ENCODE results near the gene TAF1A.

TAF1A gene

DNA sequence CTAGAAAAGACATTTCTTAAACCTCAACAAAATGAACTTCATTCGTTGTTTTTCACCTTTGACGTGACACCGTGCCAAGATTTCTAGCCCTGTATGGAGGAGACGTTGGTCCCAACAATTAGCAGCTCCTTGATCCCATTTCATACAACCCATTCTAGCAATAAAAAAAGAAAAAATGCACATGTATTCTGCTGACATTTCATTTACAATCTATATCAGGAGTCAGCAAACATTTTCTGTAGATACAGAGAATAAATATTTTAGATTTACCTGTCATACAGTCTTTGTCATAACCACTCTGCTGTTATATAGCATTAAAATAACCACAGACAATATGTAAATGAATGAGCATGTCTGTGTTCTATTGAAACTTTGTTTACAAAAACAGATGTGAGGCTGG is 7.0 kb upstream of the TAF1A start:
- DNase-seq (ENCODE audit: low read depth), result no peak

DNA sequence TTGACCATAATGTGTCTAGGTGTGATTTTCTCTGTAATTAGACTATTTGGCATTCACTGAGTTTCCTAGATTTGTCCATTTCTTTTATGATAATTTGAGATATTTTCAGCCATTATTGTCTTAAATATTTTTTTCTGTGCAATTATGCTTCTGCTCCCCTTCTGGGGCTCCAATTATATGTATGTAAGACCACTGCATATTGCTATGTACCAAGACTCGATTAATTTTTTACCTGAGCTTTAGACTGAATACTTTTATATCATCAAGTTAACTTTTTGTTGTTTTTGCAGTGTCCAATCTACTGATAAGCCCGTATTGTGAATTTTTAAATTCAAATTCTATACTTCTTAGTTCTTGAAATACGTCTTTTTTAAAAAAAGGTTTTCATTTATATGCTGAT is 5.1 kb upstream of the TAF1A start:
- no peak for DNase-seq (ENCODE audit: low read depth)

DNA sequence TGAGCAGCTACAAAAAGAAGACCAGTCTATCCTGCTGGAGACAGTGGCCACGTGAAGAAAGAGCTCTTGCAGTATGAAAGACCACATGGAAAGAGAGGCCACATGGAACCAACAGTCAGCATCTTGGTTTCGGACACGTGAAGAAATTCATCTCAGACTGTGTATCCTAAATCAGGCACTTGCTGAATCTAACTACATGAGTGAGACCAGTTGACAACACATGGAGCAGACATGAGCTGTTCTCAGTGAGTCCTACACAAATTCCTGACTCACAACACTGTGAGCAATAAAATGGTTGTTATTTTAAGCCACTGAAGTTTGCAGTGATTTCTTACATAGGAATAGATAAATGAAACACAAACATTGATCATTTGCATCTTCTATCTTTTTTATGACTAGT is 2.4 kb upstream of the TAF1A start:
- DNase-seq (ENCODE audit: low read depth), result no peak

DNA sequence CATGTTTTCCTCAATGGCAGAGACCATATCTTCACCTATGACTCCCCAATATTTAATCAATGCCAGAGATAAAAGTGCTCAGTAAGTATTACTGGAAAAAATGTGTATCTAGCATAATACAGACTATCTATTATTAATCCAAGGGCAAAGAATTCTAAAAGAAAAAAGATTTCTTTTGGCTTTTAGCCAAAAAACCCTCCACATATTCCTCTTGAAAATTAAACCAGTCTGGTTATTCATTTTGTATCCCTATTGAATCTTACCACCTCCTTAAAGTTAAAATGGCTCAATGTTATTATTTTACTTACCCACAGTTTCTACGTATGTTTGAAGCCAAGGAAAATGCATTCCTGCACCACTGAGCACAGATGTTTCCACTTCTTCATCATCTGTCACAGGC is 1.6 kb downstream of the TAF1A start:
- DNase-seq (ENCODE audit: low read depth), result no peak

DNA sequence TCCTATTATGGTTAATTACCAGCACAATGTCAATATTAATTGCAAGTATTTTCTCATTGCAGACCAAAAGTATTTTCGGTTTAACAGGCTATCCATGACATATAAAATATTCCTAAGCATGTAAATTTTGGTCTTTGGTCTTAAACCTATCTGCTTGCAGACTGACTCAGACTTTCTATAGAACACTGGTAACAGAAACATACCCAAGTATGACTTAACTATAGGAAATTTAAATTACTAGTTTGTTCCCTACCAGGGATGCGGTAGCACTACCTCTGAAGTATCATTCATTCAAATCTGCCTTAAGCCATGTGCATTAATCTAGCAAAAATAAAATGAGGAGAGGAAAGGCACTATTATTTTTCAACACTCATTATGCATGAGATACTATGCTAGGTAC is 2.9 kb downstream of the TAF1A start:
- no peak for DNase-seq (ENCODE audit: low read depth)

DNA sequence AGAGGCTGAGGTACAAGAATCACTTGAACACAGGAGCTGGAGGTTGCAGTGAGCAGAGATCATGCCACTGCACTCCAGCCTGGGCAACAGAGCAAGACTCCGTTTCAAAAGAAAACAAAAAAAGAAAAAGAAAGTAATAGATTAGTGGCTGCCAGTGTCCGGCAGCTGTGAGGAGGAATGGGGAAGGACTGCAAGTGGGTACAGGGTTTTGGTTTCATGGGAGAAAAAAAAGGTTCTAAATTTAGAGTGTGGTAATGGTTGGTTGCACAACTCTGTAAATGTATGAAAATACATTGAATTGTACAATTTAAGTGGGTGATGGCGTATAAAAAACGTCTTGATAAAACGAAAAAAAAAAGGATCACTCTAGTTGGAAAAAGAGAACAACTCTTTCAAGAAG is 6.7 kb downstream of the TAF1A start:
- DNase-seq (ENCODE audit: low read depth), result no peak

DNA sequence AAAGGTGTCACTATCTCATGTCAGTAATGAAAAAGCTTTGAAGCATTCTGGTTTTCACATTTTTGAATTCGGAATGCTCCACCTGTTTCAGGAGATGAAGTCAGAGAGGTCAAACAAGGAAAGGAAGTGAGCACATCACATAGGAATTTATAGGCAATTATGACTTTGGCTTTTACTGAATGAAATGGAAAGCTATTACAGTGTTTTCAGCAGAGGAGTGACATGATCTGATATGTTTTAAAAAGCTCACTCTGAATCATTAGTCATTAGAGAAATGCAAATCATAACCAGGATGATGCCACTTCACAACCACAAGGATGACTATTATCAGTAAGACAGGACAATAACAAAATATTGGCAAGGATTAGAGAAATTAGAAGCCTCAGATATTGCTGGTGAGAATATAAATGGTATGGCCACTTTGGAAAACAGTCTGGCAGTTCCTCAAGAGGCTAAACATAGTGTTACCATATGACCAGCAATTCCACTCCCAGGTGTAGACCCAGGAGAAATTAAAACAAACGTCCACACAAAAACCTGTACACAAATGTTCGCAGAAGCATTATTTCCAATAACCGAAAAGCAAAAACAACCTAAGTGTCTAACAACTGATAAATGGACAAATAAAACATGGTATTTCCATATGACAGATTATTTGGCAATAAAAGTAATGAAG is 7.5 kb downstream of the TAF1A start:
- DNase-seq (ENCODE audit: low read depth), result no peak

DNA sequence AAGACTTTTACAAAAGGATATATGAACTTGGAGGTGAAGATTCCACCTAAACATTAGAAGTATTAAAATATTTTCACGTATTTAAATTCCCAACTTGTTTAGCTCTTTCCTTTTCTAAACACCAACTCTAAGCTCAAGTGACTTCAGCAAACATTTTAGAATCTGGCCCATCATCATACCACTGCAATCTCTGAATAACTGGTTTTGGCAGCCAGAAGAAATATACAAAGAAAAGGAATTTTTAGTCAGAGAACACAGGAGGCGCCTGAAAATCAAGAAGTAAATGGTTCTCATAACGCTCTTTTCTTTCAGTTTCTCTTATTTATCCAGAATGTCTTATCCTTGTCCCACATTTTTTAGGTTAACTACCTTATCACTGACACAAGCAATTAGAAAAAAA is 10.4 kb downstream of the TAF1A start:
- DNase-seq (ENCODE audit: low read depth), result no peak

DNA sequence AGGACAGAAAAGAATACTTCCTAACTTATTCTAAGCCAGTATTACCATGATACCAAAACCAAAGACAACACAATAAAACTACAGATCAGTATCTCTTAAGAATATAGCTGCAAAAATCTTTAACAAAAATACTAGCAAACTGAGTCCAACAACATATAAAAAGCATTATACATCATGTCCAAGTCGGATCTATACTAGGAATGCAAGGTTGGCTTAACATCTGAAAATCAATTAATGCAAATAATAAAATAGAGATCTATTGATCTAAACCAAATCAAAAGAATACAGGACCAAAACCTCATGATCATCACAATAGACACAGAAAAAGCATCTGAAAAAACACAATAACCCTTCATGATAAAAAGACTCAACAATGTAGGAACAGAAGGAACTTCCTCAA is 18.9 kb downstream of the TAF1A start:
- DNase-seq (ENCODE audit: low read depth), result no peak

DNA sequence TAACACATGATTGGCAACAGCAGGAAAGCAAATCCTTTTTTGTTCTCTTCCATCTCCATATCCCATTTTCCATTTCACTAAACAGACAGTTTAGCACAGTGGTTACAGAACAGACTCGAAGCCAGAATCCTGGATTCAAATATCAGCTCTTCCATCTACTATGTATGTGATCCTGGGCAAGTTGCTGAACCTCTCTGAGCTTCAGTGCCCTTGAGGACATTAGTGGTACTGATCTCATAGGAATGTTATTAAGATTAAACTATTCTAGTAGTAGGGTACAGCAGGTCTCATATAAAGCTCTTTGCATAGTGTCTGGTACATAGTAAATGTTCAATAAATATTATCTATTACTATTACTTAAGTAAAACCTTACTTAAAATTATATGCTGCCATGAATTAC is 28.1 kb downstream of the TAF1A start:
- no peak for DNase-seq (ENCODE audit: low read depth)

DNA sequence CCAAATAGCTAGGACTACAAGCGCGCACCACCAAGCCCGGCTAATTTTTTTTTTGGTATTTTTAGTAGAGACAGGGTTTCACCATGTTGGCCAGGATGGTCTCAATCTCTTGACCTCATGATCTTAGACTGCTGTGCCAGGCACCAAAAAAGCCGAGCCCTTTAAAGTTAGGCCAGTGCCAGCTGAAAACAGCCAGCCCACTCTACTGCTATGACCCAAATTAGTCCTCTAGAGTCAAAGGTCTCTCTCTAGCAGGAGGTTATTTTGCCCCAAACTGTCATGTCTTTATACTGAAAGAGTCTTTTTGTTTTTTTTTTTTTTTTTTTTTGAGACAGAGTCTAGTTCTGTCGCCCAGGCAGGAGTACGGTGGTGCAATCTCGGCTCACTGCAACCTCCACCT is 32.2 kb downstream of the TAF1A start:
- DNase-seq (ENCODE audit: low read depth), result no peak

DNA sequence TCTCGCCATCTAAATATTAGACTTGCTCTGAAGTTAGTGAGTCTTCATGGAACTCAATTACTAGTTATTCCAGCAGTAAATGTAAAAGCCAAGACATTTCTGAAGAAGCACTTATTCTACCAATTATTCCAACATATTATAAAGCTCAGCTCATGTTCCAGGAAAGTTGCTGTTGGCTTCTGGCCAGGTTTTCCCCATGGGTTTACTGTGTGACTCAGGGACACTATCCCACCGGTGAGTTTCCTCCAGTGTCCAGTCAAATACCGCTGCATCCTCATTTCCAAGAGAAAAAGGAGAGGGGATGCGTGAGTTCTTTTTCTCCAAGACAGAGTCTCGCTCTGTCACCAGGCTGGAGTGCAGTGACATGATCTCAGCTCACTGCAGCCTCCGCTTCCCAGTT is 32.6 kb downstream of the TAF1A start:
- DNase-seq (ENCODE audit: low read depth), result no peak

DNA sequence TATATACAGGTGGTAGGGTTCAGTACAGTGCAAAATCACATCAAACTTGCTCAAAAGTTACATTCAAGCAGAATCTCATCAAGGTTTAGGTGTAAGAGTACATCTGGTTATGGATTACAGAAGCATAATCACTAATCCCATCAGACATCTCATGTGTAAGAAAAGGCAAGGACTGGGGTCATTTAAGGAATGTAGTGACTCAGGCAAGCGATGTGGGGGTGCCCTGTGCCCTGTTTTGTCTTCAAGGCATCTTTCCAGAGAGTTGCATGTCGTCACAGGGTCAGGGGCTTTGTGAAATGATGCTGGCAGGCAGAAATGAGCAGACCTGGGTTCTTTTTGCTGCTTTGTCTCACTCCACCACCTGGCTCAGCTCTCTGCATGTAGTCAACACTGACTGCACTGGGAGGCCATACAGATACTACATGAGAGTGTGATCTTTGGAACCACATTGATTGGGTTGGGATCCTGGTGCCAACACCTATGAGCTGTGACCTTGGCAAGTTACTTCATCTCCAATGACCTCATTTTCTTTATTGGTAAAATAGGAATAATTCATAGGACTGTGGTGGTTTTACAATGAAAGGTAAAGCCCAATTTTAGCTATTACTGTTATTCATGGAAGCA is 33.6 kb downstream of the TAF1A start:
- DNase-seq (ENCODE audit: low read depth), result no peak

DNA sequence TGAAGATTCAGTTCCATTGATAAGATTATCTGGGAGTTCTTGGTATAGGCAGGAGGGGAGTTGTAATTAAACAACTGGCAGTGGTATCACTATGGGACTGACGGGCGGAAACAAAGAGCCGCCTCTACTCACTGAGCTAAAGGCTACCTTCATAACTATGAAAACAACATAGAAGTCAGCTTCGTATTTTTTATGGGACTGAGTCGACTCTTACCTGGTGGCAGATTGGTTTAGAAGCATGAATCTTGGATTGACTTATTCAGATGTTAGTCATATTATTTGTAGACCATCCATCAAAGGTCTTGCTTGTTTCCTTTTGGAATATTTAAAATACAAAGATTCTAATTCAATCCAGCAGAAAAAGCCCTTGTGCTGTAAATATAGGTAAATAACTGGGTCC is 35.6 kb downstream of the TAF1A start:
- no peak for DNase-seq (ENCODE audit: low read depth)

DNA sequence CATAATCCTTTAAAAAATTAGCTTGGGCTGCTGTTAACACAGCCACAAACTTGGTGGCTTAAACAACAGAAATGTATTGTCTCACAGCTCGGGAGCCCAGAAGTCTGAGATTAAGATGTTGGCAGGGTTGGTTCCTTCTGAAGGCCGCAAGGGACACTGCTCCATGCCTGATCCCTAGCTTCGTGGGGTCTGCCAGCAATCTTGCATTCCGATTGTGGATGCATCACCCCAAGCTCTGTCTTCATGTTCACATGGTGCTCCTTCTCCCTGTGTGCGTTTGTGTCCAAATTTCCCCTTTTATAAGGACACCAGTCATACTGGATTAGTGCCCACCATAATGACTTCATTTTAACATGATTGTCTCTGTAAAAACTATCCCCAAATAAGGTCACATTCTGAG is 36.9 kb downstream of the TAF1A start:
- DNase-seq (ENCODE audit: low read depth), result no peak

DNA sequence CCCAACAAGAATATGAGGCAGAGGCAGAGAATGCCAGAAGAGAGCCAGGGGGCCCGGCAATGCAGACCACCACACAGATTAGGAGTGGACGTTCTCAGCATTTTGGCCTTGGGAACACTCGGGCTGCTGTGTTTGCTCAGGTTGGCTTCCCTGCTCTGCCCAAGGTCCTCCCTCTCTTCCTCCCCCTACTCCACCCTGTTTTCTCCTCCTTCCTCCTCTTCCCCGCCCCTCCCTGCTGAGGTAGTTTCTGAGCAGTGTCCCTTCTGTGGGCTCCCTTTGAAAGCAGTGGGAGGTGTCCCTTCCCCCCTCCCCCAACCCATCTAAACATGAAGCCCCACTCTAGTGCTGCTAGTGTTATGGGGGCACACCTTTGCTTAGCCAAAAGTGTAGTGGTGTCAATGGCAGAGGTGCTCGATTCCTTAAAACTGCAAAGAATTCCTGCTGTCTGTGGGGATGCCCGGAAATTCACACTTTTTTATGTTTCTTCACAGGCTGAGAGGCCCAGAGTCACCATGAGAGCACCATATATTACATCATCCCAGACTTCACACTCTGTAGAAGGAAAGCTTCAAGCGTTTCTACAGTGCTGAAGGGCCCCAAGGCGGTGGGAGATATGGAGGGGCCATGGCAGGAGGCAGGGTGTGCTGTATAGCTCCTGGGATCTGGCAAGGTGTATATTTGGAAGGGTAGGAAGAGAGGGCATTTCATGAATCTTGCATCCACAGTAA is 41.6 kb downstream of the TAF1A start, which contains the start of gene HHIPL2:
TSS of gene HHIPL2 (minus strand) at position 161 of the 728 bp plus-strand sequence. CDS start at position 101, 60 bp downstream.
- no peak for DNase-seq (ENCODE audit: low read depth)

DNA sequence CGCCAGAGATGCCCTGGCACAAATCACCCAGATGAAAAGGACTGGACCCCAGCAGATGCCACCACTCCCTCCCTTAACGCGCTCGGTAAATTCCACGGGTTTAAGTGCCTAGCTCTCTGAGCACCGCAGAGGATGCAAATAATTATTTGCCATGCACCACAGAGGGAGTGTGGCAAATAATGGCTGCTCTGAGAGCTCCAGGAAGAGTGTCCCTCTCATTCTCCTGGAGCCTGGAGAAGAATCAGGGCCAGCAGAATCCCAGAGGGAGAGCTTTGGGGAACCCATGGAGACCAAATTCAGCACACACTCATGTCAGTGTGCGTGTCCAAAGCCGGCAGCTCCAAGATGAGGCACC is 42.5 kb downstream of the TAF1A start:
- DNase-seq (ENCODE audit: low read depth), result no peak

DNA sequence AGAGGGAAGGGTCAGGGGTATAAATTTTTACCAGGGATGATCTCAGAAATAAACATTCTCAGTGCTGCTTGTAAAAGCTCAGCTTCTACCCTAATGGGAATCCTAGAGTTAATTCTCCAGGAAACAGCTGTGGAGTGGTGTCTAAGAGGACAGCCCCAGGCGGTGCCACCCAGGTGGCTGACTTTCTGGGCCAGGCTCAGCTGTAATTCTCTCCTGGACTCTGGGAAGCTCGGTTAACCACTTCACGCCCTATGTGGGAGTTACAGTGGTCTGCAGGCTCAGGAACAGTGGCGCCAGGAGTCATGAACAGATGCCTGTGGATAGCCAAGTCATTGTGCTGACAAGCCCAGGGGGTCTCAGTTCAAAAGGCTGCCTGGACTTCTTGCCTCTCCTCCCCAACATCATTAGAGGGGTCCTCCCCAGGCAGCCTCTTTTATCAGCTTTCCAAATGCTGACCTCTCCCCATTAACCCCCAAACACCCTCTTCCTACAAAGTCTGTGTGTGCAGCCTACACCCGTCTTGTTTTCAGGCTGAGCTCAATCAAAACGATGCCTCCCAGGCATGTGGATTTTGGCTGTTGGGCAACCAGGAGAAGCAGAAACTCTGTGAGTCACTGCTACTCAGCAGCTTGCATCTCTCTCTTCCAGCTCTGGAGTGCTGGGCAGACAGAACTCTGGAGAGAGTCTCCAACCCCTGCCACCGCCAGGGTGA is 43.0 kb downstream of the TAF1A start:
- no peak for DNase-seq (ENCODE audit: low read depth)

DNA sequence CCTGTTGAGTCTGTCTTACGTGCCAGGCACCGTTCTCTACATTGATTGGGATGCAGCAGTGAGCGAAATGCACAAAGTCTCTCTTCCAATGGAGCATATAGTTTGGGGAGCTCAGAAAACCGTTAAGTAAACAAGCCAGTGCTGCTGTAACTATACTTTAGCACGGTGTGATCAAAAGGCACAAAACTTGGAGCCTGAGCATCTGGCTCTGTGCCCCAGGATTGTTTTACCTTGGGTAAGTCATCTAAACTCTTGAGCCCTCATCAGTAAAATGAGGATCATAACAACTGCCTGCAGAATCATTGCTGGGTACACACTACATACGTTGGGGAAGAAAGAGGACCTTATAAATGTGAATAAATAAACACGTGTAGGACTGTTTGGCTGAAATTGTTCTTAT is 43.6 kb downstream of the TAF1A start:
- DNase-seq (ENCODE audit: low read depth), result no peak

DNA sequence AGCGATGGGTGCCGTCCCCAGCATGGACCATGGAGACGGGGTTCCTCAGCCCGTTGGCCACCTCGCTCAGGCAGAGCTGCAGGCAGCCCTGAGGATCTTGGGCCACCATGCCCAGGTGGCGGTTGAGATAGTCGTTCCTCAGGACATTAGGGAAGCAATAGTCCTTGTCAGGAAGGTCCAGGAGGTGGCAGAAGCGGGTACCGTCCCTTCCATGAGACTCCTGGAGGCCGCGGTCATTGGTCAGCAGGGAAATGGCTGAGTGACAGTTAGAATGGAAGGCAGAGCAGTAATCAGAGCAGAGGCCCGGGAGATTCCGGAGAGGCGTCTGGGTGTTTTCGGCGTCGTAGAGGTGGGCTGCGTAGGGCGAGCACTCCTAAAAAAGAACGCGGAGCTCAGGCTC is 45.9 kb downstream of the TAF1A start:
- no peak for DNase-seq (ENCODE audit: low read depth)

DNA sequence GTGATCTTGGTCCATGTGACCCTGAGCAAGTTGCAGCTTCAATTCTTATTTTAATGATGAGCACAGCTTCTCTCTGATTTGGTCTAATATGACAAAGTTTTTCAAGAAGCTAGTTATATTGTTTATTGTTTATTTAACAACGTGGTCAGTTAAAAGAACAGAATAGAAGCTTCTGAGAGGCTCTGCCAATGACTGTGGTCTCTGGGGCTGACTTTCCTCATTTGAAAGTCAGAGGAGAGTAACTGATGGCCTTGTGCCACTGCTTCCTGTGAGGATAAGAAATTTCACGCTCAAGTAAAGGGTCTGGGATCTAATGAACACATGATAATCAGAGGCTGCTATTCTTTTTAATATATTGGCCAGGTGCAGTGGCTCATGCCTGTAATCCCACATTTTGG is 49.1 kb downstream of the TAF1A start:
- no peak for DNase-seq (ENCODE audit: low read depth)

DNA sequence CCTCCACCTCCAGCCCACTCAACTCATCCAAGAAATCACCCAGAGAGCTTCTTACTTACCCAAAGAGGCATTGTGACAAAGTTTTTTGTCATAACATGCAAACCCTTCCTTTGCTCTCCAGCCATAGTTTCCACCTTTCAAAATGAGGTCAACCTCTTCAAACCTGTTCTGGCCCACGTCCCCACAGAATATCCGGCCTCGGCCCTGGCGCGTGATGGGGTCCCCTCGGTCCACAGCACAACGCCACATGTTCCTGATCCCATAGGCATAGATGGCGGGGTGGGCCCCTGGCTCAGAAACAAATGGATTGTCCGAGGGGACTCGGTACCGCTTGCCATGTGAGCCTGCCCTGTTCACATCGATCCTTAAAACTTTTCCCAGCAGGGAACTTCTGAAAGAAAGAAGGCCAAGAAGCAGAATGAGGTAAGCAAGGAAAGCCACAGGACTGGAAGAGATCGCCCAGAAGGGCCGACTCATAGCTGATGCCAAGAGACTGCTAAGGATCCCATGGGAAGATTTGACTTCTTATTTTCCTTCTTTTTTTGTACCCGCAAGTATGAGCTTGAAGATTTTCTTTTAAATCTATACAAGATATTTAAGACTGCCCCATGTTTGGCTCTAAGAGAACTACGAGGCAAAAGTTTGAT is 49.7 kb downstream of the TAF1A start:
- no peak for DNase-seq (ENCODE audit: low read depth)

Data from T-helper 22 cell (primary cell).